ENCODE results near the gene CRIP3. TPM values are rescaled to one million over a fixed set of nuclear protein-coding genes. Genes with fewer than 3 reads are reported as not detected.

Gene CRIP3
- total RNA-seq, 1 donor from 2014 or later, result 0.58 TPM

- DNase-seq (ENCODE audit: low spot score), result no peak
Observed at GRCh38 chr6:43258180-43258579, 50.4 kb downstream of the CRIP3 start.

- no peak for DNase-seq (ENCODE audit: low spot score)
Observed at GRCh38 chr6:43257367-43258145, 51.1 kb downstream of the CRIP3 start.

GRCh38 chr6:43256670-43257366 lies 51.8 kb downstream of the CRIP3 start:
- DNase-seq (ENCODE audit: low spot score), result no peak

Other genes with a start within 250 kb of the CRIP3 start
- gene MRPL2, start 249.4 kb downstream of the CRIP3 start, total RNA-seq, result 59.3 TPM
- gene KLC4, start 249.2 kb downstream of the CRIP3 start, total RNA-seq, result 18.1 TPM
- 13.6 TPM for gene PTK7, start 232.5 kb downstream of the CRIP3 start, total RNA-seq
- gene SRF, start 137.6 kb downstream of the CRIP3 start, total RNA-seq, result 34.2 TPM
- gene CUL9, start 126.6 kb downstream of the CRIP3 start, total RNA-seq, result 26.6 TPM
- gene DNPH1, start 79.3 kb downstream of the CRIP3 start, total RNA-seq, result 36.5 TPM
- gene TTBK1, start 65.3 kb downstream of the CRIP3 start, total RNA-seq, result 0.06 TPM
- gene SLC22A7, start 10.6 kb downstream of the CRIP3 start, total RNA-seq, result not detected
- gene ZNF318, start 60.8 kb upstream of the CRIP3 start, total RNA-seq, result 16.1 TPM
- 22.0 TPM for gene ABCC10, start 118.7 kb upstream of the CRIP3 start, total RNA-seq
- not detected for gene DLK2, start 146.7 kb upstream of the CRIP3 start, total RNA-seq
- 20.3 TPM for gene TJAP1, start 168.7 kb upstream of the CRIP3 start, total RNA-seq
- gene LRRC73, start 201.5 kb upstream of the CRIP3 start, total RNA-seq, result 0.45 TPM
- gene YIPF3, start 208.1 kb upstream of the CRIP3 start, total RNA-seq, result 72.5 TPM
- gene POLR1C, start 208.3 kb upstream of the CRIP3 start, total RNA-seq, result 37.3 TPM

Measured in mesenteric fat pad (tissue), 1 donor.